Measurements from ENCODE around the gene ALDH1A3. TPM values are rescaled to one million over a fixed set of nuclear protein-coding genes. Genes with fewer than 3 reads are reported as not detected.

Gene ALDH1A3
- total and polyA plus RNA-seq, 2 of the 4 experiments (the other 2 are of a cell fraction), result 3.1 to 5.0 TPM

DNA sequence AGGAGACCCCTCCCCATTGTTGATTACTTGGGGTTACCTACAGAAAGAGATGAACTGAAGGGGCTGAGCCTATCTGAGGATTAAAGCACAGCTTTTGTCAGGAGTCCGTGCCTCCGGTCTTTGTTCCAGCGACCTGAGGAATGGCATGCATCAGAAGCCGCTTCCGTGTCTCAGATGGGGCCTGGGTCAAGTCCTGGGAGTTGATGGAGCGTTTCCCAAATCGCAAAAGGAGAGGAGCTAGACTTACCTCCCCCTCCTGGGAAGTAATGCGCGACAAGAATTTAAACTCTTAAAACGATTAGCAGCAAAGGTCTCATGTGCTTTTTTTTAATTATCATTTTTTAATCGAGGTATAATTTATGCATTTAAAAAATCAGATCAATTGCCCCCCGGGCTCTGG lies 983 bp upstream of the ALDH1A3 start:
- H2AK5ac ChIP-seq (ENCODE audit: low read depth, low read length), result no peak overlapping the region
- H3K9ac ChIP-seq (ENCODE audit: low read depth, low read length), result no peak overlapping the region
- no peak overlapping the region for H3K18ac ChIP-seq (ENCODE audit: low read depth, low read length)
- H2AK9ac ChIP-seq (replicated peaks; ENCODE audit: low read depth, low read length, poor library complexity), result no peak overlapping the region
- BruUV-seq (replicated peaks), result no TSS peak
- in situ Hi-C loops (cut with MboI; ENCODE audit: low sequenced_read_pairs) (loop anchor here (10.0 kb wide), 1 partner anchor 214 kb away; no protein-coding TSS in a partner anchor), intact Hi-C loops (cut with micrococcal nuclease) (no loop called here), dilution Hi-C loops (cut with HindIII; ENCODE audit: low sequenced_read_pairs, unreplicated experiment) (no loop called here)
- H3K27me3 ChIP-seq (ENCODE audit: control insufficient read depth, insufficient read depth, low read length), result peaks cover 69% of the 10 kb centered on the region
- no peaks in the 10 kb centered on the region; the same call in 1 of the 2 replicates for H3K4me1 ChIP-seq (ENCODE audit: control insufficient read depth, insufficient read depth, low read length)
- no peak overlapping the region for H2BK120ac ChIP-seq (ENCODE audit: low read depth, low read length)
- no peak overlapping the region for H2BK20ac ChIP-seq (ENCODE audit: low read depth, low read length)
- no peak overlapping the region for H3K23ac ChIP-seq (ENCODE audit: low read depth, low read length)
- H2AFZ ChIP-seq (replicated peaks; ENCODE audit: low read length, poor library complexity), result no peak overlapping the region
- DNase-seq (no peak), ATAC-seq (ENCODE audit: low read depth) (no peak)
- TF ChIP-seq FOS (IDR thresholded peaks at IDR 0.05; ENCODE audit: low read depth, low read length), result no peak
- no peak for TF ChIP-seq USF2 (IDR thresholded peaks at IDR 0.05; ENCODE audit: low read depth, low read length)
- TF ChIP-seq CHD1 (IDR thresholded peaks at IDR 0.05; ENCODE audit: low read depth, low read length), result no peak
- TF ChIP-seq POLR2A (IDR thresholded peaks at IDR 0.05; ENCODE audit: low read depth, low read length), result no peak
- no peak for TF ChIP-seq RFX5 (IDR thresholded peaks at IDR 0.05; ENCODE audit: low read depth, low read length)
- no peak for TF ChIP-seq RAD21 (IDR thresholded peaks at IDR 0.05; ENCODE audit: low read length)
- no peak for TF ChIP-seq BHLHE40 (IDR thresholded peaks at IDR 0.05; ENCODE audit: low read depth, low read length)
- TF ChIP-seq NFE2L2 (IDR thresholded peaks at IDR 0.05; ENCODE audit: low read depth, low read length), result no peak
- no peak for TF ChIP-seq SMC3 (IDR thresholded peaks at IDR 0.05; ENCODE audit: low read depth, low read length)
- TF ChIP-seq CEBPB (IDR thresholded peaks at IDR 0.05; ENCODE audit: low read depth, low read length), result no peak
- TF ChIP-seq, protein P1, sequence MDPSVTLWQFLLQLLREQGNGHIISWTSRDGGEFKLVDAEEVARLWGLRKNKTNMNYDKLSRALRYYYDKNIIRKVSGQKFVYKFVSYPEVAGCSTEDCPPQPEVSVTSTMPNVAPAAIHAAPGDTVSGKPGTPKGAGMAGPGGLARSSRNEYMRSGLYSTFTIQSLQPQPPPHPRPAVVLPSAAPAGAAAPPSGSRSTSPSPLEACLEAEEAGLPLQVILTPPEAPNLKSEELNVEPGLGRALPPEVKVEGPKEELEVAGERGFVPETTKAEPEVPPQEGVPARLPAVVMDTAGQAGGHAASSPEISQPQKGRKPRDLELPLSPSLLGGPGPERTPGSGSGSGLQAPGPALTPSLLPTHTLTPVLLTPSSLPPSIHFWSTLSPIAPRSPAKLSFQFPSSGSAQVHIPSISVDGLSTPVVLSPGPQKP (IDR thresholded peaks at IDR 0.05; ENCODE audit: borderline replicate concordance, low read depth, low read length), result no peak
- TF ChIP-seq, protein P2, sequence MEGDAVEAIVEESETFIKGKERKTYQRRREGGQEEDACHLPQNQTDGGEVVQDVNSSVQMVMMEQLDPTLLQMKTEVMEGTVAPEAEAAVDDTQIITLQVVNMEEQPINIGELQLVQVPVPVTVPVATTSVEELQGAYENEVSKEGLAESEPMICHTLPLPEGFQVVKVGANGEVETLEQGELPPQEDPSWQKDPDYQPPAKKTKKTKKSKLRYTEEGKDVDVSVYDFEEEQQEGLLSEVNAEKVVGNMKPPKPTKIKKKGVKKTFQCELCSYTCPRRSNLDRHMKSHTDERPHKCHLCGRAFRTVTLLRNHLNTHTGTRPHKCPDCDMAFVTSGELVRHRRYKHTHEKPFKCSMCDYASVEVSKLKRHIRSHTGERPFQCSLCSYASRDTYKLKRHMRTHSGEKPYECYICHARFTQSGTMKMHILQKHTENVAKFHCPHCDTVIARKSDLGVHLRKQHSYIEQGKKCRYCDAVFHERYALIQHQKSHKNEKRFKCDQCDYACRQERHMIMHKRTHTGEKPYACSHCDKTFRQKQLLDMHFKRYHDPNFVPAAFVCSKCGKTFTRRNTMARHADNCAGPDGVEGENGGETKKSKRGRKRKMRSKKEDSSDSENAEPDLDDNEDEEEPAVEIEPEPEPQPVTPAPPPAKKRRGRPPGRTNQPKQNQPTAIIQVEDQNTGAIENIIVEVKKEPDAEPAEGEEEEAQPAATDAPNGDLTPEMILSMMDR (conservative IDR thresholded peaks at IDR 0.05; ENCODE audit: low read depth, low read length), result no peak
- POLR2A ChIA-PET (ENCODE audit: unreplicated experiment), result no interaction called here
- no peak overlapping the region for H3K4ac ChIP-seq (ENCODE audit: low read depth, low read length)
- no peak overlapping the region for H2BK15ac ChIP-seq (ENCODE audit: low read depth, low read length)
- H3K36me3 ChIP-seq (ENCODE audit: control insufficient read depth, insufficient read depth, low read length), result no peaks in the 10 kb centered on the region
- WGBS, 2 experiments (ENCODE audit: extremely low coverage in 2 of 2, insufficient read length in 1 of 2), result 70% methylated on average over 2 of the region's 12 CpGs; no CpG with 5 or more reads in 1 of the 2 experiments
- H4K8ac ChIP-seq (ENCODE audit: low read depth in 2 of 2, low read length in 2 of 2), result no peak overlapping the region
- H3K56ac ChIP-seq (ENCODE audit: extremely low read depth, insufficient read depth, low read length), result no peak overlapping the region
- CTCF ChIA-PET, result interaction anchor here (1.4 kb wide), 1 partner anchor 142 kb away, joined by 3 read pairs; no protein-coding TSS in a partner anchor
- H4K5ac ChIP-seq (ENCODE audit: low read depth, low read length), result no peak overlapping the region
- H3K9me3 ChIP-seq (ENCODE audit: control insufficient read depth, insufficient read depth, low read length), result 0 out of 2 replicates have a peak, but pooled peaks cover 2% of the 10 kb centered on the region
- no peaks in the 10 kb centered on the region for H3K79me1 ChIP-seq (ENCODE audit: low read depth in 1 of 2, low read length in 2 of 2)
- no peak overlapping the region for H3K4me2 ChIP-seq (ENCODE audit: low read depth, low read length)
- no peak overlapping the region for H3K27ac ChIP-seq (ENCODE audit: insufficient read depth, low read length)
- no peak overlapping the region for H3K14ac ChIP-seq (replicated peaks; ENCODE audit: low read depth, low read length)
- H2BK5ac ChIP-seq (ENCODE audit: low read depth, low read length, poor library complexity, severe bottlenecking), result no peak overlapping the region
- 0 out of 2 replicates have a peak, but pooled peaks cover 2% of the 10 kb centered on the region for H3K9me1 ChIP-seq (ENCODE audit: insufficient read depth, low read length)
- no peak overlapping the region for H4K91ac ChIP-seq (ENCODE audit: insufficient read depth, low read depth, low read length)
- H4K20me1 ChIP-seq (ENCODE audit: insufficient read depth, low read length), result no peaks in the 10 kb centered on the region
- H3K4me3 ChIP-seq (ENCODE audit: insufficient read depth, low read depth, low read length), result no peak overlapping the region

Data from IMR-90 (cell line).